IMR-90 (cell line): ENCODE data around the gene SLC16A5. TPM values are rescaled to one million over a fixed set of nuclear protein-coding genes. Genes with fewer than 3 reads are reported as not detected.
A peak's percentile ranks its signal among the peaks of the same experiment; 100 is the strongest.

Source experiments
- ATAC-seq: fragments of 200-7000 bp; cut with Tn5 transposase; 2 replicates; pipeline ENCODE4 v1.9.1; 2020; ENCODE audit warnings: low read depth, mild to moderate bottlenecking, moderate library complexity
- BruUV-seq: library from RNA; stranded (reverse); fragments of 400-500 nt; replicated peaks from 2 replicates; lab custom pipeline; 2021; lab: Mats Ljungman, UMichigan
- CTCF ChIA-PET: fragments of 300-600 bp; formaldehyde crosslinking; extraction: SDS; loops from one replicate; lab custom pipeline; 2021; ENCODE audit warnings: antibody characterized with exemption; lab: Yijun Ruan, JAX
- POLR2A ChIA-PET: fragments of 300-600 bp; sonication (Branson Sonifier 250); formaldehyde crosslinking; loops from one replicate; lab custom pipeline; 2022; ENCODE audit warnings: antibody characterized with exemption; ENCODE audit not compliant: unreplicated experiment; lab: Charles Lee
- DNase-seq: peaks from one replicate; pipeline ENCODE4 v3.0.0; 2013
- H2AFZ ChIP-seq: replicated peaks from 2 replicates; pipeline ENCODE3; 2013; ENCODE audit warnings: low read length, mild to moderate bottlenecking; ENCODE audit not compliant: poor library complexity
- H2AK5ac ChIP-seq: 2 replicates; pipeline ENCODE4 v1.6.1; 2013; ENCODE audit warnings: low read depth, low read length, inconsistent platforms
- H2AK9ac ChIP-seq: replicated peaks from 2 replicates; pipeline ENCODE3; 2013; ENCODE audit warnings: mild to moderate bottlenecking, low read depth, low read length, moderate library complexity; ENCODE audit not compliant: poor library complexity
- H2BK120ac ChIP-seq: 2 replicates; pipeline ENCODE4 v1.6.1; 2013; ENCODE audit warnings: low read depth, low read length, inconsistent platforms
- H2BK15ac ChIP-seq: 3 replicates; pipeline ENCODE4 v1.6.1; 2013; ENCODE audit warnings: low read depth, low read length, inconsistent platforms
- H2BK20ac ChIP-seq: 2 replicates; pipeline ENCODE4 v1.6.1; 2013; ENCODE audit warnings: low read depth, mild to moderate bottlenecking, inconsistent platforms, low read length, moderate library complexity
- H2BK5ac ChIP-seq: 2 replicates; pipeline ENCODE4 v1.6.1; 2013; ENCODE audit warnings: mild to moderate bottlenecking, low read depth, low read length, inconsistent platforms; ENCODE audit not compliant: poor library complexity, severe bottlenecking
- H3K14ac ChIP-seq: replicated peaks from 2 replicates; pipeline ENCODE4 v1.6.1; 2013; ENCODE audit warnings: low read depth, low read length, inconsistent platforms
- H3K18ac ChIP-seq: 2 replicates; pipeline ENCODE4 v1.6.1; 2013; ENCODE audit warnings: low read depth, low read length, control low read depth
- H3K23ac ChIP-seq: 2 replicates; pipeline ENCODE4 v1.6.1; 2013; ENCODE audit warnings: low read depth, low read length, inconsistent platforms
- H3K27ac ChIP-seq: 2 replicates; pipeline ENCODE4 v1.5.1; 2013; ENCODE audit warnings: mild to moderate bottlenecking, control low read depth, low read length; ENCODE audit not compliant: insufficient read depth
- H3K27me3 ChIP-seq: 2 replicates; pipeline ENCODE4 v1.6.1; 2013; ENCODE audit warnings: low read length; ENCODE audit not compliant: control insufficient read depth, insufficient read depth
- H3K36me3 ChIP-seq: 2 replicates; pipeline ENCODE4 v1.6.1; 2013; ENCODE audit warnings: low read length, mixed read lengths; ENCODE audit not compliant: control insufficient read depth, insufficient read depth
- H3K4ac ChIP-seq: 2 replicates; pipeline ENCODE4 v1.6.1; 2013; ENCODE audit warnings: low read depth, low read length, inconsistent platforms
- H3K4me1 ChIP-seq: 2 replicates; pipeline ENCODE4 v1.6.1; 2013; ENCODE audit warnings: low read length, mixed read lengths; ENCODE audit not compliant: control insufficient read depth, insufficient read depth
- H3K4me2 ChIP-seq: 2 replicates; pipeline ENCODE4 v1.6.1; 2013; ENCODE audit warnings: low read depth, mild to moderate bottlenecking, control low read depth, low read length, moderate library complexity
- H3K4me3 ChIP-seq: 2 replicates; pipeline ENCODE4 v1.5.1; 2013; ENCODE audit warnings: low read depth, mild to moderate bottlenecking, control low read depth, low read length, moderate library complexity; ENCODE audit not compliant: insufficient read depth
- H3K56ac ChIP-seq: 2 replicates; pipeline ENCODE4 v1.6.1; 2013; ENCODE audit warnings: low read length, inconsistent platforms; ENCODE audit not compliant: insufficient read depth; ENCODE audit errors: extremely low read depth
- H3K79me1 ChIP-seq, 2 experiments: 2 replicates each; pipeline ENCODE4 v1.6.1; 2013; ENCODE audit warnings: low read length in 2 of 2, inconsistent platforms in 1 of 2, low read depth in 1 of 2
- H3K9ac ChIP-seq: 2 replicates; pipeline ENCODE4 v1.6.1; 2013; ENCODE audit warnings: low read depth, low read length, control low read depth
- H3K9me1 ChIP-seq: 2 replicates; pipeline ENCODE4 v1.6.1; 2013; ENCODE audit warnings: low read length, inconsistent platforms; ENCODE audit not compliant: insufficient read depth
- H3K9me3 ChIP-seq: 2 replicates; pipeline ENCODE4 v1.6.1; 2013; ENCODE audit warnings: low read length; ENCODE audit not compliant: control insufficient read depth, insufficient read depth
- H4K20me1 ChIP-seq: 2 replicates; pipeline ENCODE4 v1.6.1; 2013; ENCODE audit warnings: low read length, inconsistent platforms; ENCODE audit not compliant: insufficient read depth
- H4K5ac ChIP-seq: 2 replicates; pipeline ENCODE4 v1.6.1; 2013; ENCODE audit warnings: mild to moderate bottlenecking, low read depth, low read length, control low read depth
- H4K8ac ChIP-seq, 2 experiments: 2 replicates each; pipeline ENCODE4 v1.6.1; 2013; ENCODE audit warnings: low read depth in 2 of 2, low read length in 2 of 2, control low read depth in 1 of 2, inconsistent platforms in 1 of 2
- H4K91ac ChIP-seq: 2 replicates; pipeline ENCODE4 v1.6.1; 2013; ENCODE audit warnings: low read depth, low read length, inconsistent platforms; ENCODE audit not compliant: insufficient read depth
- BHLHE40 ChIP-seq: fragments of 150-350 bp; IDR thresholded peaks from 2 replicates; pipeline ENCODE4 v1.6.1; 2016; ENCODE audit warnings: mild to moderate bottlenecking, low read depth, low read length
- CEBPB ChIP-seq: IDR thresholded peaks from 2 replicates; pipeline ENCODE4 v1.6.1; 2012; ENCODE audit warnings: low read depth, low read length, improper control_type of control experiment
- USF2 ChIP-seq: fragments of 150-350 bp; IDR thresholded peaks from 2 replicates; pipeline ENCODE4 v1.6.1; 2017; ENCODE audit warnings: mild to moderate bottlenecking, antibody characterized with exemption, low read length, low read depth
- WGBS, 2 experiments: methylation state at CpG; one replicate each; pipeline versions ENCODE4 v1.1.5 to v1.1.7; 2013; ENCODE audit warnings: missing lambda C conversion rate in 2 of 2; ENCODE audit not compliant: insufficient read length in 1 of 2; ENCODE audit errors: extremely low coverage in 2 of 2; 5-methylcytosine and 5-hydroxymethylcytosine counted together
- dilution Hi-C: fragments of 300-500 bp; cut with HindIII; formaldehyde crosslinking; loops from one replicate; pipeline ENCODE4 v1.14.3; 2018; ENCODE audit warnings: low sequenced_read_pairs; ENCODE audit not compliant: unreplicated experiment
- in situ Hi-C: fragments of 300-500 bp; cut with MboI; formaldehyde crosslinking; loops from 3 replicates; pipeline ENCODE4 v1.14.3; 2019; ENCODE audit warnings: low sequenced_read_pairs, inconsistent platforms, mixed read lengths
- intact Hi-C: fragments of 100-400 bp; cut with micrococcal nuclease; formaldehyde crosslinking; loops from 2 replicates; pipeline ENCODE4 v1.10.0; 2022
- polyA plus RNA-seq, 3 experiments: library from polyadenylated mRNA; depleted of rRNA; stranded (reverse); fragments of >200 nt; gene quantifications; 2 replicates each; pipeline ENCODE4 v1.2.3, GENCODE V29; 2012; ENCODE audit warnings: low replicate concordance in 1 of 3
- total RNA-seq: library from RNA; depleted of rRNA; stranded (reverse); fragments of >200 nt; gene quantifications from 2 replicates; pipeline ENCODE4 v1.2.3, GENCODE V29; 2012

Gene SLC16A5
- total and polyA plus RNA-seq, 2 of the 4 experiments (the other 2 are of a cell fraction), result 1.8 to 7.1 TPM

GRCh38 chr17:75048249-75048878, 39.4 kb upstream of the SLC16A5 start:
- no peaks in the 10 kb centered on the region for H3K9me3 ChIP-seq
- H3K9me1 ChIP-seq, result no peaks in the 10 kb centered on the region
- no peak overlapping the region for H3K4ac ChIP-seq
- in situ Hi-C loops (no loop called here), dilution Hi-C loops (no loop called here), intact Hi-C loops (loop anchor here (5.0 kb wide), 1 partner anchor 86 kb away; no protein-coding TSS in a partner anchor)
- no peak overlapping the region for H3K18ac ChIP-seq
- no peaks in the 10 kb centered on the region for H3K27me3 ChIP-seq
- CTCF ChIA-PET, result interaction anchor here (0.6 to 1.3 kb wide), 5 partner anchors 8 to 87 kb away, joined by 3 to 4 read pairs (median 3); no protein-coding TSS in a partner anchor
- H3K9ac ChIP-seq, result peak overlapping the region; percentile 83; the same call in 1 of the 2 replicates
- H3K56ac ChIP-seq, result no peak overlapping the region; the same call in 1 of the 2 replicates
- BruUV-seq, result no TSS peak
- POLR2A ChIA-PET, result interaction anchor here (0.5 kb wide), 1 partner anchor 84 kb away, joined by 16 read pairs; no protein-coding TSS in a partner anchor
- TF ChIP-seq USF2 (no peak), BHLHE40 (no peak), CEBPB (peak; percentile 41; the same call in 1 of the 2 replicates)
- peaks cover 19 to 48% of the 10 kb centered on the region in 2 experiments for H3K79me1 ChIP-seq
- peak overlapping the region in 1 of 2 experiments; percentile 19; a peak in 1 of 4 replicates for H4K8ac ChIP-seq
- H3K36me3 ChIP-seq, result peaks cover 9% of the 10 kb centered on the region
- no peak overlapping the region for H2BK5ac ChIP-seq
- H2BK120ac ChIP-seq, result no peak overlapping the region
- peak overlapping the region; percentile 34; the same call in 1 of the 2 replicates for H3K14ac ChIP-seq
- 33% methylated on average over 1 of the region's 5 CpGs; no CpG with 5 or more reads in 1 of the 2 experiments for WGBS, 2 experiments
- H3K23ac ChIP-seq, result peak overlapping the region; percentile 94; the same call in 1 of the 2 replicates
- H3K27ac ChIP-seq, result 0 out of 2 replicates have a peak overlapping the region, but pooled peaks have one; percentile 30
- no peak overlapping the region for H4K5ac ChIP-seq
- no peak for ATAC-seq
- peak overlapping the region; percentile 100 for H2AK9ac ChIP-seq
- H4K20me1 ChIP-seq, result 0 out of 2 replicates have a peak, but pooled peaks cover 3% of the 10 kb centered on the region
- H2AK5ac ChIP-seq, result peak overlapping the region; percentile 45; the same call in 1 of the 2 replicates
- peak overlapping the region; percentile 90 for H3K4me2 ChIP-seq
- DNase-seq, result peak; percentile 10
- H4K91ac ChIP-seq, result no peak overlapping the region
- peak overlapping the region; percentile 71; the same call in 1 of the 2 replicates for H3K4me3 ChIP-seq
- no peak overlapping the region for H2BK15ac ChIP-seq
- no peak overlapping the region for H2BK20ac ChIP-seq
- no peak overlapping the region for H2AFZ ChIP-seq
- no peaks in the 10 kb centered on the region; the same call in 1 of the 2 replicates for H3K4me1 ChIP-seq
